ENCODE results near the gene TDRD7.

GRCh38 chr9:97425336-97425972, 13.6 kb downstream of the TDRD7 start:
- TF ChIP-seq CTCF (conservative IDR thresholded peaks at IDR 0.05; ENCODE audit: low read depth, low read length) (no peak), EZH2 (IDR thresholded peaks at IDR 0.05; ENCODE audit: borderline replicate concordance, low read depth, low read length, poor library complexity, severe bottlenecking) (no peak)

Measured in A673 (cell line).